Astrocyte of the hippocampus (primary cell): ENCODE results near the gene IMPDH2.

Source experiments
- DNase-seq: peaks from one replicate; pipeline ENCODE4 v3.0.0; 2011; ENCODE audit warnings: low read depth, low spot score

IMPDH2 gene

GRCh38 chr3:49028673-49029562 lies at the start of gene IMPDH2:
TSS of gene IMPDH2 (minus strand) at chr3:49029398. CDS start at chr3:49029350, 48 bp downstream.
- peak; percentile 98 for DNase-seq

GRCh38 chr3:49076646-49077045 lies 47.4 kb upstream of the IMPDH2 start:
- DNase-seq: no peak

GRCh38 chr3:49076116-49076515 lies 46.9 kb upstream of the IMPDH2 start:
- no peak for DNase-seq

GRCh38 chr3:49058011-49058410 lies 28.8 kb upstream of the IMPDH2 start:
- no peak for DNase-seq

- no peak for DNase-seq
These were observed 28.1 kb upstream of the IMPDH2 start for GRCh38 chr3:49057268-49057667.

- no peak for DNase-seq
These were observed 25.2 kb upstream of the IMPDH2 start for GRCh38 chr3:49054344-49054862.

- DNase-seq: no peak
These were observed 24.3 kb upstream of the IMPDH2 start for GRCh38 chr3:49053543-49053942.

GRCh38 chr3:49035281-49035680 lies 6.1 kb upstream of the IMPDH2 start:
- no peak for DNase-seq

- no peak for DNase-seq
These were observed 5.5 kb upstream of the IMPDH2 start for GRCh38 chr3:49034650-49035049.

GRCh38 chr3:49032646-49033304 lies 3.6 kb upstream of the IMPDH2 start:
- DNase-seq: peak; percentile 32

GRCh38 chr3:49030321-49030720 lies 1.1 kb upstream of the IMPDH2 start:
- DNase-seq: no peak

- DNase-seq: no peak
These were observed 326 bp upstream of the IMPDH2 start for GRCh38 chr3:49029563-49029884.

GRCh38 chr3:49028298-49028672 lies 913 bp downstream of the IMPDH2 start:
- no peak for DNase-seq

- no peak for DNase-seq
These were observed 1.6 kb downstream of the IMPDH2 start for GRCh38 chr3:49027634-49028033.

- no peak for DNase-seq
These were observed 2.7 kb downstream of the IMPDH2 start for GRCh38 chr3:49026536-49026935.

GRCh38 chr3:49025793-49026520 lies 3.2 kb downstream of the IMPDH2 start:
- no peak for DNase-seq

GRCh38 chr3:49025005-49025792 lies 4.0 kb downstream of the IMPDH2 start:
- no peak for DNase-seq

GRCh38 chr3:49024449-49024848 lies 4.7 kb downstream of the IMPDH2 start:
- DNase-seq: no peak

- no peak for DNase-seq
These were observed 5.4 kb downstream of the IMPDH2 start for GRCh38 chr3:49023775-49024174.

GRCh38 chr3:49022688-49023171 lies 6.5 kb downstream of the IMPDH2 start:
- DNase-seq: no peak
